ENCODE results near the gene A2ML1.
"Not testable (repeated sequence)": the region's sequence is repeated elsewhere in the genome, so short reads cannot be mapped to it uniquely, and the experiment has no call there.

- not testable (repeated sequence) for TF ChIP-seq CTCF, POLR2A, POLR2AphosphoS5 (IDR thresholded peaks at IDR 0.05)
Observed at GRCh38 chr12:8810112-8810511, 12.3 kb upstream of the A2ML1 start.
